ENCODE measurements around the gene KIAA1671.

- TF ChIP-seq, protein P1, sequence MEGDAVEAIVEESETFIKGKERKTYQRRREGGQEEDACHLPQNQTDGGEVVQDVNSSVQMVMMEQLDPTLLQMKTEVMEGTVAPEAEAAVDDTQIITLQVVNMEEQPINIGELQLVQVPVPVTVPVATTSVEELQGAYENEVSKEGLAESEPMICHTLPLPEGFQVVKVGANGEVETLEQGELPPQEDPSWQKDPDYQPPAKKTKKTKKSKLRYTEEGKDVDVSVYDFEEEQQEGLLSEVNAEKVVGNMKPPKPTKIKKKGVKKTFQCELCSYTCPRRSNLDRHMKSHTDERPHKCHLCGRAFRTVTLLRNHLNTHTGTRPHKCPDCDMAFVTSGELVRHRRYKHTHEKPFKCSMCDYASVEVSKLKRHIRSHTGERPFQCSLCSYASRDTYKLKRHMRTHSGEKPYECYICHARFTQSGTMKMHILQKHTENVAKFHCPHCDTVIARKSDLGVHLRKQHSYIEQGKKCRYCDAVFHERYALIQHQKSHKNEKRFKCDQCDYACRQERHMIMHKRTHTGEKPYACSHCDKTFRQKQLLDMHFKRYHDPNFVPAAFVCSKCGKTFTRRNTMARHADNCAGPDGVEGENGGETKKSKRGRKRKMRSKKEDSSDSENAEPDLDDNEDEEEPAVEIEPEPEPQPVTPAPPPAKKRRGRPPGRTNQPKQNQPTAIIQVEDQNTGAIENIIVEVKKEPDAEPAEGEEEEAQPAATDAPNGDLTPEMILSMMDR (IDR thresholded peaks at IDR 0.05; ENCODE audit: low read length): no peak
- TF ChIP-seq EZH2 (IDR thresholded peaks at IDR 0.05; ENCODE audit: borderline replicate concordance, low read length): no peak
Measured at GRCh38 chr22:25136953-25137576, 184.5 kb downstream of the KIAA1671 start.
